Metanephros (tissue), 2 donors: ENCODE measurements around the gene ARL8B. TPM values are rescaled to one million over a fixed set of nuclear protein-coding genes. Genes with fewer than 3 reads are reported as not detected.

Experiments used
- small RNA-seq: library from RNA; depleted of rRNA; stranded (forward); fragments of <200 nt; gene quantifications from one replicate; pipeline ENCODE3, GENCODE V24; 2014; ENCODE audit warnings: low replicate concordance
- total RNA-seq: library from RNA; depleted of rRNA; stranded (reverse); fragments of >200 nt; gene quantifications from one replicate; pipeline ENCODE4 v1.2.3, GENCODE V29; 2014

The ARL8B gene
- total RNA-seq = 57.0 TPM

GRCh38 chr3:5122030-5122740 is at the start of gene ARL8B:
Gene ARL8B (plus strand): TSS chr3:5122292. CDS start chr3:5122466, 174 bp downstream.

GRCh38 chr3:5187156-5187919 is 65.2 kb downstream of the ARL8B start, which contains the start of gene EDEM1:
Gene EDEM1 (plus strand): TSS chr3:5187707. CDS start chr3:5187806, 99 bp downstream.

Small RNA genes lying within 50 kb of the gene (small RNA-seq; reads per million reads assigned to genes)
- gene AC090955.1 (not detected), gene RF00019 (not detected)

Other genes starting within 250 kb of the ARL8B start
- gene BHLHE40, start 142.9 kb upstream of the ARL8B start, total RNA-seq = 117 TPM
- gene EDEM1, start 65.4 kb downstream of the ARL8B start, total RNA-seq = 16.8 TPM